ENCODE measurements around the gene KCNAB1.

KCNAB1 gene

GRCh38 chr3:156519758-156520162 lies 399.4 kb downstream of the KCNAB1 start:
- Histone ChIP-seq H3K9ac (no peak overlapping the region), H3K27ac (no peak overlapping the region), H3K4me3 (ENCODE audit: low read depth, low read length) (no peak overlapping the region), H3K9me3 (ENCODE audit: control insufficient read depth, low read length) (no peaks in the 10 kb centered on the region), H3K79me2 (no peaks in the 10 kb centered on the region), H3K4me2 (ENCODE audit: low read length) (no peak overlapping the region), H2AFZ (no peak overlapping the region), H3K36me3 (ENCODE audit: control insufficient read depth, insufficient read depth, low read length) (no peaks in the 10 kb centered on the region), H3K4me1 (peaks cover 5% of the 10 kb centered on the region), H3K27me3 (ENCODE audit: control insufficient read depth, insufficient read depth, low read length) (no peaks in the 10 kb centered on the region)
- no peak for TF ChIP-seq CTCF (IDR thresholded peaks at IDR 0.05)

DNA sequence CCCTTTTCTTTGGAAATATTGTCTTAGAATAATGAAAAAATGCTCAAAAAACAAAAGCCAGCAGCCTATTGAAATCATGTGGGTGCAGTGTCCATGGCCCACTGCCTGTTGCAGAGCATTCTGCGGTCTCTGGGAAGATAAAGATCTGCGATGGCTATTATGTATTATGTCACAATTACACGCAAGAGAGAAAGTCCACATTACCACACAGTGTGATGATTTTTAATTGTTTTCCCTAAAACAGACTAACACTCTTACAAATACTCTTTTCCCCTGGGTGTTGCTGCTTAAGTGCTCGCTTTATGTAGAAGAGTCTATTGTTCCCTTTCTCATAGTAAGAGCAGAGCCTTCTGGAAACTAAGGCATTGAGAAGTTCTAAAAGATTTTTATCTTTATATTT lies 402.3 kb downstream of the KCNAB1 start:
- Histone ChIP-seq H3K79me2 (no peaks in the 10 kb centered on the region), H3K9ac (no peak overlapping the region), H3K36me3 (ENCODE audit: control insufficient read depth, insufficient read depth, low read length) (no peaks in the 10 kb centered on the region), H3K4me2 (ENCODE audit: low read length) (no peak overlapping the region), H2AFZ (no peak overlapping the region), H3K27me3 (ENCODE audit: control insufficient read depth, insufficient read depth, low read length) (no peaks in the 10 kb centered on the region), H3K27ac (no peak overlapping the region), H3K9me3 (ENCODE audit: control insufficient read depth, low read length) (no peaks in the 10 kb centered on the region), H3K4me3 (ENCODE audit: low read depth, low read length) (no peak overlapping the region), H3K4me1 (peaks cover 5% of the 10 kb centered on the region)
- no peak for TF ChIP-seq CTCF (IDR thresholded peaks at IDR 0.05)

DNA sequence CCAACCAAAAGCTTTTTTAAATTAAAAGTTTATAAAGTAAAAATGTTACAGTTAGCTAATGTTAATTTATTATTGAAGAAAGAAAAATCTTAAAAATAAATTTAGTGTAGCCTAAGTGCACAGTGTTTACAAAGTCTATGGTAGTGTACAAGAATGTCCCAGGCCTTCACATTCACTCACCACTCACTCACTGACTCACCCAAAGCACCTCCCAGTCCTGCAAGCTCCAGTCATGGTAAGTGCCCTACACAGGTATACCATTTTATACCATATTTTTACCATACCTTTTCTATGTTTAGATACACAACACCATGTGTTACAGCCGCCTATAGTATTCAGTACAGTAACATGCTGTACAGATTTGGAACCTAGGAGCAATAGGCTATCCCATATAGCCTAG lies 405.4 kb downstream of the KCNAB1 start:
- no peak overlapping the region for H2AFZ ChIP-seq
- no peak overlapping the region for H3K4me2 ChIP-seq (ENCODE audit: low read length)
- no peak overlapping the region for H3K9ac ChIP-seq
- no peak overlapping the region for H3K27ac ChIP-seq
- H3K4me1 ChIP-seq: peaks cover 5% of the 10 kb centered on the region
- H3K79me2 ChIP-seq: no peaks in the 10 kb centered on the region
- no peak for TF ChIP-seq CTCF (IDR thresholded peaks at IDR 0.05)
- H3K9me3 ChIP-seq (ENCODE audit: control insufficient read depth, low read length): no peaks in the 10 kb centered on the region
- no peak overlapping the region for H3K4me3 ChIP-seq (ENCODE audit: low read depth, low read length)
- no peaks in the 10 kb centered on the region for H3K27me3 ChIP-seq (ENCODE audit: control insufficient read depth, insufficient read depth, low read length)
- H3K36me3 ChIP-seq (ENCODE audit: control insufficient read depth, insufficient read depth, low read length): no peaks in the 10 kb centered on the region

GRCh38 chr3:156527060-156527459 lies 406.7 kb downstream of the KCNAB1 start:
- Histone ChIP-seq H2AFZ (no peak overlapping the region), H3K27me3 (ENCODE audit: control insufficient read depth, insufficient read depth, low read length) (no peaks in the 10 kb centered on the region), H3K9me3 (ENCODE audit: control insufficient read depth, low read length) (no peaks in the 10 kb centered on the region), H3K4me1 (peaks cover 5% of the 10 kb centered on the region), H3K79me2 (no peaks in the 10 kb centered on the region), H3K27ac (no peak overlapping the region), H3K36me3 (ENCODE audit: control insufficient read depth, insufficient read depth, low read length) (no peaks in the 10 kb centered on the region), H3K4me3 (ENCODE audit: low read depth, low read length) (no peak overlapping the region), H3K4me2 (ENCODE audit: low read length) (no peak overlapping the region), H3K9ac (no peak overlapping the region)
- TF ChIP-seq CTCF (IDR thresholded peaks at IDR 0.05): no peak

GRCh38 chr3:156530980-156531379 lies 410.6 kb downstream of the KCNAB1 start:
- Histone ChIP-seq H3K79me2 (no peaks in the 10 kb centered on the region), H3K9ac (no peak overlapping the region), H3K4me2 (ENCODE audit: low read length) (no peak overlapping the region), H3K9me3 (ENCODE audit: control insufficient read depth, low read length) (no peaks in the 10 kb centered on the region), H3K36me3 (ENCODE audit: control insufficient read depth, insufficient read depth, low read length) (no peaks in the 10 kb centered on the region), H2AFZ (no peak overlapping the region), H3K4me3 (ENCODE audit: low read depth, low read length) (no peak overlapping the region), H3K27ac (no peak overlapping the region), H3K27me3 (ENCODE audit: control insufficient read depth, insufficient read depth, low read length) (no peaks in the 10 kb centered on the region), H3K4me1 (peaks cover 13% of the 10 kb centered on the region)
- no peak for TF ChIP-seq CTCF (IDR thresholded peaks at IDR 0.05)
